ENCODE results near the gene TFDP2.
"Not testable (repeated sequence)": the region's sequence is repeated elsewhere in the genome, so short reads cannot be mapped to it uniquely, and the experiment has no call there.

TFDP2 gene

DNA sequence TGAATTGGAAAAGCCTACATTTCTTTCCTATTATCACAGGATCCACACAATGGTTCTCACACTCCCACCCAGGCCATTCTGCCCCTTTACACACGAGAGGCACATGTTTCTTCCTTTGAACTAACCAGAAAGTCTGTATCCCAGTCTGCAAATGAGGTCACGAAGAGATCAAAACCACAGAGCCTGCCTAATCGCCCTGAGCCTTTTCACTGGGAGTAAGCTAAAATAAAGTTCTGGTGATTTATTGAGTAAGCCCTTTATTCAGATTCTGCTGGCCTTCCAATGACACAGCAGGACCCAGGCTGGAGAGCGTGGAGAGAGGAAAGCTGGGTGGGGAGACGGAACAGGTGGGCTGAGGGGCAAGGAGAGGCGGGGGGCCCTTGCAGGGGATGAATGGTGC, 194.2 kb downstream of the TFDP2 start:
- no peak for DNase-seq

DNA sequence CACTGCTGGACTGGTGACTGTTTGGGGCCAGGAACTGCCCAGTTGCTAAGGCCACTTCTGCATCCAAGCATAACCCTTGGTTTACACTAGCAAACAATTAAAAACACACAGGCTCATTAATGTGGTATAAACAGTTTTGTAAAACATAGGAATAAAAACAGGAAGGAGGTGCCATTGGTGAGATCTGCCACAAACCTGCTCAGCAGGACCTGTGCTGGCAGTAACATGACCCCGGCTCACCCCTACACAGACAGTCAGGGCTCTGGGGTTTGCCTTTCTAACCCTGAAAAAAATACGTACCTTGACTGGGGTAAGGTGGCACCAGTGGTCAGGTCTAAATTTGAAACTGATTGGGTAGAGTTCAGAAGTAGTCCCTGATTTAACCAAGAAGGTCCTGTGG, 196.7 kb downstream of the TFDP2 start:
- no peak for DNase-seq

DNA sequence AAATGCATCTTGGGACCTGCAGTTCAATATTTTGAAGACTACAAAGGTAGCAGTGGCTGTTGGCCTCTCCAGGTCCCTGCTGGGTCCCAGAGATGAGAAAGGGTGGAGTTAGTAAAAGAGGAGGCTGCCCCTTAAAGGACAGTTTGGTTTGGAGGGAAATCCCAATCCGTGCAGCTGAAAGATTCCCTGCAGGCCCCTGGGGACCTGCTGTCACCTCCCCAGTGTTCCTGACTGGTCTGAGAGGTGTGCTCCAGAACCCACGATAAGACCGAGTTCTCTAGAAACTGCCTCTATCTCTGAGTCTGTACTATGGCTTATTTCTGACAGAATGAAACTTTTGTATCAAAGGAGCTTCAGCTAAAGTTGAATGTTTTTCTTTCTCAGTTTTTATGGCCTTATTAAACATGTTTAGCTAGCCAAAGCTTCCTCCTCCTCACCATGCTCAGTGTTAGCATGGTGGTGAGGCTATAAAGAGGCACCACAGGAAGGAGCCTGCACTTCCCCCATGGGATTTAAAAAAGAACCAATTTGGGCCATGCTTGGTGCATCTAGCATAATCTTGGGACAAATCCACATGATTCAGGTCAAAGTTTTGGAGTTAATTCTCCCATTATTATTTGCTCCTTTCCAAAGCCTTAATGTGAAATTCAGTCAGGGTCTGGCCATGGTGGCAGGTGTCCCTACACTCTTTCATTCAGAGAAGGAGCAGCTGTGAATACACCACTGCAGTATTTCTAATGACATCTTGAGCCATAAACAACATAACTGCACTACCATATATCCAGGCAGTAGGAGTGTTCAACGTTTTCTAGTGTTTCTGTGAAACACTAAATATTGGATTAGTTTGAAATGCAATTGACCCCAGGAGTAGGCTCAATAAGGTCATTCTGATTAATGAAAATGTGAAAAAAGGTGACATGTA, 198.5 kb downstream of the TFDP2 start:
- peak; percentile 14 to 21 for DNase-seq

DNA sequence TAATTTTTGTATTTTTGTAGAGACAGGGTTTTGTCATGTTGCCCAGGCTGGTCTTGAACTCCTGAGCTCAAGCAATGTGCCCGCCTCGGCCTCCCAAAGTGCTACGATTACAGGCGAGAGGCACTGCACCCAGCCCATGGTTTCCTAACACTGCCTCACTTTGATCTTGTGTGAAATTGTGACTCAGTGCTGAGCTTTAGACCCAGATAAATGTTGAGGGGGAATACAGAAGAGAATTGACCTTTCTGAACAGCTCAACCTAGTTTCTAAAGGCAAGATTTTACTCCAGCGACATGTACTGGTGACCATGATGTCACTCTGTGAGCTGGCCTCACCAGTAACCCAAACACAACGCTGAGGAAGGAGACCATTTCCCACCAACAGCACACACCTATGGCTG, 199.4 kb downstream of the TFDP2 start:
- no peak for DNase-seq

DNA sequence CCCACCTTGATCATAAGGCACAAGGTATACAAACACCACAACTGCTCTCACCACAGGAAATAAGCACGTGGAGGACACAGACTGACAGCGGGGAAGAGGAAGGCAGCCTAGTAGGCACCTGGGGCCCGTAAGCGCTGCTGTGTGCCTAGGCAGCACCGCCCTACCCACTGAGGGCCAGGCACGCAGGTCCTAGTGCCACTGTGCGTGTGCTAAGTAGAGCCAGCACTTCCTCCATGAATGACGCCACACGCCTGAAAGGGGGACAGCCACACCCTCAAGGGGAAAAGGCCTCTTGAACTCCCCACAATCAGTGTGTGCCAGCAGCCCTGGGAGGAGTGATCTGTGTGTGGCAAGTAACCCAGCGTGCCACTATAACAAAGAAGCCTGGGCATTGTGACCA, 199.9 kb downstream of the TFDP2 start:
- no peak for DNase-seq

DNA sequence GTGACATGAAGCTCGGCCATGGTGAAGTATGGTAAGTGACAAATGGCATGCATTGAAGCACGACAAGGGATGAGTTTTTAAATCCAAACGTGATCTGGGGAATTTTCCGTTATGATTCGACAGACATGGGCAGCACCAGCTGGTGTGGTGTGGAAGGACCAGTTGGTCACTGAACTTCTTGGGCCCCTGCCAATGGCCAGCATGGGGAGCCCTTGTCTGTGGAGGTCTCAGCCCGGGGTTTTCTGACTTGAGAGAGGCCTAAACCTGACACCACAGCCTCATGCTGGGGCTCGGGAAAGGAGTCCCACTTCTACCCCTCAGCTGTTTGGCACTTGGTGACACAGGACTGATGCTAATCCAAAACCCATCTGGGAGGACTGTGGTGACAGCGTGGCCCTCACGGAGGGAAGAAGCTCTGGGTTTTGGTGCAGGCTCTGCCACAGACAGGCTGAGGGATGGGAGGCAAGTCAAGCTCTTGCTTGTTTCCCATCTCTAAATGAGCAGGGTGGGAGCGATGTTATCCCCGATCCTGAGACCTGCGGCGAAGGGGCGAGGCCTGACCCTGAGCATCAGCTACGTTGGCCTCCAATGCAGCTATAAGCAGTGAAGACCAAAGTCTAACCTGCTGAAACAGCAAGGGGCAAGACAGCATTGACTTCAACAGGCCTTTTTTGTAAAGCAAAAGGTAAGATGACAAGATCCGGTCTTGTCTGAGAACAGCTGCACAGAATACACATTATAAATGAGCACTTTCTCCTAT, 203.4 kb downstream of the TFDP2 start:
- DNase-seq, result no peak

DNA sequence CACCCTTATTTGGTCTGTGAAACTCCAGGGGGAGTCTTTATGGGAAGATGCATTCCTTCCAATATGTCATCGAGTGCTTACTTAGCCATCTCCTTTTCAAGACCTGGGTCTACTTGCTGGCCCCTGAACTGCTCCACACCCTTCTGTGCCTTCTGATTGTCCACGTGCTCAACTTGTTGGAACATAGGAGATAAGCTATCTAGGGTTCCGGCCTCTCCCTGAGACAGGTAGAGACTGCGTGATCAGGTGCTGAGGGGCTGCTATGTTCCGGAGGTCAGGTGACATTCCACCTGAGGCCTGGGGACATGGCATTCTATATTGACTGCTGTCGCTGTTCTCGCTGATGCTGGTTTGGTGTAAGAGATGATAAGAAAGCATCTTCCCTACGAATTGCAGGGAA, 207.3 kb downstream of the TFDP2 start:
- DNase-seq, result no peak

DNA sequence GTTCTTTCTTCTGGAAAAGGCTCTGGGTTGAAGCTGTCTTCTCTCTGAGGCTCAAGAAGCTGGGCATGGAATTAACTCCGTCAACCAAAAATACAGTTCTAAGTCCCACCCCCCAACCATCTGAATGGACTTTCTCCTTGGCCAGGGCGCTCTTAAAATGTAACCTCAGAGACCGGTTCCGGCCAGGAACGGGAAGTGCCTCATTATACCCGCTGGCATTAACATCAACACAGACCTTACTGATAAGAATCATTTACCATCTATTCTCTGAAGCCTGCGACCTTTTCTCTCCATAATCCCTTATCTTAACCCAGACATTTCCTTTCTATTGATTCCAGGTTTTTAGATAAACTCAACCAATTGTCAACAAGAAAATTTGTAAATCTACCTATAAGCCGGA, 208.3 kb downstream of the TFDP2 start:
- no peak for DNase-seq

DNA sequence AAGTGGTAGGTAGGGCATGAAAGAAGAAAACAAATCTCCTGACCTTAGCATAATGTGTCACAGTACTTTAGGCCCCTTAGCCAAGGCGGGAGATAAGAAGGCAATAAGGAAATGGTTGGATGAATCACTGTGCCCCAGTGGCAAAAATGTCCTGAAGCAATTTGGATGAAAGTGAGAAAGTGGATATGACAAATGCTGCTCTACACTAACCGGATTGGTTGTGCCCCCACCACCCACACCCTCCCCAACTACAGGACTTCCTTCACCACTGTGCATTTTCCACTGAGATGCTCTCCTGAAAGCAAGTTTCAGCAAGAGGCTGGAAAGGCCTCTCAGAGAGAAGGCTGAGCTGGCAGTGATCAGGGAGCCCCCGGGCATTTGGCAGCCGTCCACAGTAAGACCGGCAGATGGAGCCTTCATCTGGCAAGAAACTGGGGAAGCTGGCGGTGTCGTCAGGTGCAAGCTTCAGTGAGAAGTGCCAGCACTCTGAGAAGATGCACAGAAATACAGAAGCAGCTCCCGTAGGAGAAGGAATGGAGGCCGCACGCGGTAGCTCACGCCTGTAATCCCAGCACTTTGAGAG, 209.1 kb downstream of the TFDP2 start:
- DNase-seq, result peak; percentile 54 to 64

DNA sequence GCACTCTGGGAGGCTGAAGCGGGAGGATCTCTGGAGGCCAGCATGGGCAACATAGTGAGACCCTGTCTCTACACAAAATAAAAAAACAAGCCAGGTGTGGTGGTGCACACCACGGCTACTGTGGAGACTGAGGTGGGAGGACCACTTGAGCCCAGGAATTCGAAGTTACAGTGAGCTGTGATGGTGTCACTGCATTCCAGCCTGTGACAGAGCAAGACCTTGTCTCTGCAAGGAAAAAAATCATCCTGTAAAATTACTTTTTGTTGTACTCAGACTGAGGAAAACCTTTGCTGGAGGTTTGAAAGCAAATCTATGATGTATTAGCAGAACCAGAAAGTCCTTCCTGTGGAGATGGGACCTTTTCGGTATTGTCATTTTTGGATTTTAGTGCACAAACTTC, 209.6 kb downstream of the TFDP2 start:
- DNase-seq, result no peak

DNA sequence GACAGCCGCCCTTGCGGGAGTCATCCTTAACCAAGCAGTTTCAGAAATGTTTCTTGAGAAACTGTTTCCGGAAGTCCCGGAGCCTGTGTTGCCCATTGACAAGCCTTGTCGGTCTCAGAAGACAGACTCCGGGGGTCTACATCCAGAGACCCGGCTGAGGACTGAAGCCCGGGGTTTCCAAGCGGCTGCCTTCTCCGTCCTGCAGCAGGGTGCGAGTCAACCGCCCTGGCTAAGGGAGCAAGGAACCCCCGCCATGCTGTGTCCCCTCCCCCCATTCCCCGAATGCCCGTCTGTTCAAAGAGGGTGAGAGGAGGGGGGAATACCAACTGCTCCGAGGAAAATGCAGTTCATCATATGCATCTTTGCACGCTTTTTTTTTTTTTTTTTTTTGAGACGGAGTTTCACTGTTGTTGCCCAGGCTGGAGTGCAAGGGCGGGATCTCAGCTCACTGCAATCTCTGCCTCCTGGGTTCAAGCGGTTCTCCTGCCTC, 211.3 kb downstream of the TFDP2 start:
- no peak for DNase-seq

DNA sequence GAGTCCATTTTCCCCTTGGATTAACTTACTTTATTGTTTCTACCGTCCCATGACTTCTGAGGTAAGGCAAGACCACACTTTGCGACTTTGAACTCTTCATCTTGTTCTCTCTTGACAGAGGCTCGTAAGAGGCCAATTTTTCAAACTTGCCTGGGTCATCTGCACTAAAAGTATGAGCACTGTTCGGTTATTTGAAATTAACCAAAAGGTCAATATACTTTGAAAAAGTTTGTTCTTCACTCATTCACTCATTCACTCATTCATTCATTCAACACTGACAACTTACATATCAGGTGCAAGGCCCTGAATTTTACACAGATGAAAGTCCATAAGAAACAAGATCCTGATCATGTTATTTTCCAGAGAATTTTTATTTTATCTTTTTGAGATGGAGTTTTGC, 215.0 kb downstream of the TFDP2 start:
- no peak for DNase-seq

DNA sequence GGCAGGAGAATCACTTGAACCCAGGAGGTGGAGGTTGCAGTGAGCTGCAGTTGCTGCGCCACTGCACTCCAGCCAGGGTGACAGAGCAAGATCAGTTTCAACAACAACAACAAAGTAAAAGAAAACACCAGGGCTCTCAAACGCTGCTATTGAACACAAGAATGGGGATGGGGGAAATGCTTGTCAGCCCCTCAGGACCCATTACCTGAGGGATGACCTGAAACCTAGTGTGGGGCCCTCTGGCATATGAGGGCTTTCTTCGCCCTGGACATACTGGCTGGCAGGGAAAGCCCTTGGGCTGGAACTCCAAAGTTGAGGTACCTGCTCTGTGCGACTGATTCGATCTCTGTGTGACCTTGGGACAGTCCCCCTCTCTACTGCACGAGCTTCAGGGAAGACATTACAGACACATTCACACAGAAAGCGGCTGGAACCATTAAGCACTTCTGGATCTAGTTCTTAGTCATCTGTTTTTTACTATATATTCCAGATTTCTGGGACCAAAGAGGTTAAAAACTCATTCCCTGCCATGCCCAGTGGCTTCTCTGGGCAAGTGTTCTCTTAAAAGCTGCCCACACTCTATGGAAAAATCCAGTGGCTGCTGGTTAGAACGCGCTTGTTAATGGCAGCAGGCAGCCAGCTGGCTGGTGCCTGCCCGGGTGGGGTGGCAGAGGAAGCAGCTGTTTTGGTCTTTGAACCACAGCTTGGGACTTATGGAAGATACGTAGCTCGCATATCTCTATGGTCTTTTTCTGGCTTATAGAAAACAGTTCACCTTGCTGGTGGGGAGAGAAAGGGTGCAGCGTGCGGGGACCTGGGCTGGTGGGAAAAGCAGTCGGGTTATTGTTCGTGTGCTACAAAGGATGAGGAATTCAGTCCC, 215.7 kb downstream of the TFDP2 start:
- DNase-seq, result peak in 1 of 2 experiments; percentile 18

DNA sequence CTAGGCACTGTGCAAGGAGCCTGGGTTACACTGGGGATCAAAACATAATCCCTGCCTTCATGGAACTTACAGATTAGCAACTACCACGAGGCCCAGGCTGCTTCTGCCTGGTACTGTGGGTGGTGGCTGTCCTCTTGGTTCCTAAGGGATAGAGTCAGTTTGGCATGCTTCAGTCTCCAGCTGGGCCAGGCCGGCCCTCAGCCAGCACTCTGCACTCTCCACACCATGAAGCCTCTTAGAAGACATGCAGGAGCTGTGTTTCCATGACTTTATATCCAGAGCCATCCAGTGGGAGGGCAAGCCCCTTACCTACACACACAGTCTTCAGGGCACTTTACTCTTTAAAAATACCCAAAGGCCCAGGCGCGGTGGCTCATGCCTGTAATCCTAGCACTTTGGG, 218.5 kb downstream of the TFDP2 start:
- DNase-seq, result no peak

DNA sequence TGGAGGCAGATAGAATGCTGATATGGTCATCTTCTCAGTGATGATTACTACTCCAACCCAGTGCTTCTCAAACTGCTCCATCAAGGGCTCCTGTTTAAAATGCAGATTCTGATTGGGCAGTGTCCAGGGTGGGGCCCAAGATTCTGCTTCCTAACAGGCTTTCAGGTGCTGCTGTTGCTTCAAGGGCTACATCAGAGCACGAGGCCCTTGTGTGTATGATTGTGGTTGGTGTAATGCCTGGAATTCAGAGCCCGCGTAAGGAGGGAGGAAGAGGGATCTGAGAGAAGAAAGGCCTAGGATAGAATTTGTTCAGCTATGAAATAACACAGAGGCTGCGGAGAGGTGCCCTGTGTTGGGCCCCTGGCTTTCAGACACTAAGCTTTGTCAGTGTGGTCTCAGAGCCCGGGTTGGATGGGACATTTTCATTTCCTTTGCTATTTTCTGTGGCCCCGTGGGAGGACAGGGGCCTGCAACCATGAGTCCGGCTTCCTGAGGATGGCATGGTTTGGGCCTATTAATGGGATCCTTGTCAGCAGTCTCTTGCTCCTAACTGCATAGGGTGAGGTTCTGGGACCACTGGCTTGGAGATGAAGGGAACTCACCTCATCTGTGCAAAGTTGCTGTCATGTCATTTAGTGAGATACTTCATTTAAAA, 219.9 kb downstream of the TFDP2 start:
- DNase-seq, result no peak

DNA sequence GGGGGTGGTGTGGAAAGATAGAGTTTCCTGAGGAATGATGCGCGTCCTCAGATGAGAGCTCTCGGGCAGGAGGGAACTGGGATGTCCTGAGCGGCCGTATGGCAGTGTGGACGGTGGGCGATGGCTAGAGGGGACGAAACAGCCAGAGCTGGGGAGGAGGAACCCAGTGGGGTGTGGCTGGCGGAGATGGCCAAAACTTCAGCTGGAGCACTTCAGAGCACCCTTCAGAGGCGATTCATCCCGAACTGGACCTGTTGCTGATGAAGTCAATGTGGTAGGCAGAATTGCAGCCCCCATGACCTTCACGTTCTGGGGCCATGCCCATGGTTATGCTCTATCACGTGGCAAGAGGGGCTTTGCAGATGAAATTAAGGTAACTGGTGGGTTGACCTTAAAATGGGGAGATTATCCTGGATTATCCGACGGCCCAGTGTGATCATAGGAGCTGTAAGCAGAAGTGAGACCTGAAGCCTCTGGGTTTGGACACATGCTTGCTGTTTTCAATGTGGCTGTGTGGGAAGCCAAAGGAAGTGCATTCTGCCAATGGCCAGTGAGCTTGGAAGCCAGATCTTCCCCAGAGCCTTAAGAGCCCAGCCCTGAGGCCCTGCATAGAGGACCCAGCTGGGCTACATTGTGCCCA, 220.6 kb downstream of the TFDP2 start:
- no peak for DNase-seq

DNA sequence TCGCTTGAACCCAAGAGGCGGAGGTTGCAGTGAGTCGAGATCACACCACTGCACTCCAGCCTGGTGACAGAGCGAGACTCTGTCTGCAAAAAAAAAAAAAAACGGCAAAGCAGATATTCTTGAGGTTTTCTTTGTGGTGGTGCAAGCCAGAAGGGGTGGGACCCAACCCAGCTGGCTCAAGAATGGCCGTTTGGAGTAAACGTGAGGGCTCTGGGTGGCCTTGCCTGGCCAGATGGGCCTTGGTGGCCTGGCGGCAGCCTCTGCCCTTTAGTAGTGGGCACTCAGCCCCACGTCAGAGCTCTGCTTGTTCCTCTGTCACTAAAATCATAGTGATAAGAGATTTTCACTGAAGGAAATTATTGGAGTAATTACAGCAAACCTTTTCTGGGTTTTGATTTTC, 222.4 kb downstream of the TFDP2 start:
- DNase-seq, result no peak

DNA sequence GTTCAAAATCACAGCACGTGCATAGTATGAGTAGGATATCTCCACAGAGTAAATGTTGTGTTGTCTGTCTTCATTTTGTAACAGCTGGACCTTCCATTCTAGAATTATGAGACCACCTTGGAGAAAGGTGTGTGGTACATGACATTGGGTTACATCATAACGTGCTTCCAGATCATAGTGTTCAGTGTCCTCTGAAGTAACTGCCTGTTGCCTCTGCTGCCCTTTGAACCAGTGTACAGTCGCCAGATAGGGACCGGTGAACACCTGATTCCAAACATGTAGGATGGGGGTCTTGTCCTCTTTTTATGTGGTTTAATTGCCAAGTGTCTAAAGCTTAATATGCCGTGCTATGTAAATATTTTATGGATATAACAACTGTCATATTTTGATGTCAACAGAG, 223.7 kb downstream of the TFDP2 start:
- DNase-seq, result not testable (repeated sequence)

DNA sequence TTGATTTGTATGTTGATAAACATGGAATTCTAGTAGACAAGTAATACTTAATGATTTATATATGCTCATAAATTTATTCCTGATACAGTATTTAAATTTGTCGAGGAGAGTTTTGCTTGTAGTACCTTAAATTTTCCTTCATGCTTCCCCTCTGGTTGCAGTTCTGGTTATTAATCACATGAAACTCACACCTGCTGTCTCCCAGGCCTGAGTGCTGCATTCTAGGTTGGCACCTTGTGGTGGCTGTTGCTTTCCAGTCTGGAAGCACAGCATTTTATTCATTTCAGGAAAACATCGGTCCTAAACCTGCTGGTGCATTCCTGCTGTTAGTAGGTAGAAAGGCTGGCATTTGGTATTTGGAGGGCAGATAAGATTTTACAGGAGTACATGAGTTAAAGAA, 228.0 kb downstream of the TFDP2 start:
- DNase-seq, result no peak

DNA sequence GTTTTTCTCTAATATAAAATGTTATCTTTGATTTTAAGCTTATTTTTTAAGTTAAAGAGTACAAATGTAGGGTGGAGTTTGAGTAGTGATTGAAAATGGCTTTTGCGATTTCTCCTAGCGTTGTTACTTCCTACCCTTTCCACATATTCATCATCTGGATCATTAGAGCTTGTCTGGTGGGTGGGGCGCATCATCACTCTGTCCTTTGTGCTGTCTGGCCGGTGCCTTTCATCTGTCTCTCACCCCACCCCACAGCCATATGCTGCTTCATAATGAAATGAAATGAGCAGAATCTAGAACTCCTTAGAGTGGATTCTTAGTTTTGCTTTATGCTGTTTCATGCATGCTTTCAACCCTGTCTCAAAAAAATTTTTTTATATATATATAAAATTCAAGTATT, 228.6 kb downstream of the TFDP2 start:
- no peak for DNase-seq

DNA sequence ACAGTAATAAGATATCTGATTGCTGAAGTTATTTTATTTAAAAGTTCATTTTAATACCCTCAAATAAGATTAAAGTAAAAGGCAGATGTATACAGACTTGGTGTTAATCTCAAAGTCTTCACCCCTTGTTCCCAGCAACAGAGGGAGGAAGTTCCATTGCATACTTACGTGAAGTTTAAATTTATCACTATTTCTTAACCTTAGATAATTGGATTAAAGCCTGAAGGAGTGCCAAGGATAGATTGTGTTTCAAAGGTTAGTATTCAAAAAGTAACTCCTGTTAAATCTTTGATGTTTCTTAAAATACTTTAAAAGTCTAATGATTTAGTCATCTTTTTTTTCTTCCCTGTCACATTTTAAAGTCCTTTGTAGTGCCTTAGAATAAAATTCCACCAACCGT, 233.6 kb downstream of the TFDP2 start:
- no peak for DNase-seq

DNA sequence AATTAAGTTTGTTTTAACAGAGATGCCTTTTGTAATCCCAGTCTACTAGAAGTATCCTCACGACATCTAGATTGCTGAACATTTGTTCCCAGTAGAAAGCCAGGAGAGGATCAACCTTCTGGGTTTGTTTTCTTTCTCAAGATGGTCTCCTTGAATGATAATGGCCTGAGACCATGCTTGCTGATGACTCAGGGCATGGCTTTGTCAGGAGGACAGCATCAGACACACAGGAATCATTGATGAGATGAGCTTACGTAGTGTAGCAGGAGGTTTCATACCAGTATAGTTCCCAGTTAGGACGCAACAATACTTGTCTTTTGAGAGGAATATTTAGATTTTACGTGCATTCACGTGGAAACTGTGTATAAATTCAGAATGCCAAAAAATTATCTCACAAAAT, 234.3 kb downstream of the TFDP2 start:
- DNase-seq, result no peak

All from SHP77 (cell line).